Transverse colon (tissue), 3 donors: ENCODE data around the gene LAMA2.

Experiments used
- CTCF ChIP-seq, 5 experiments: fragments of 200-600 bp in 3 of 5; fragments of 450-650 bp in 2 of 5; sonication (generic) in 3 of 5; IDR thresholded peaks; 1 replicate in 2 of 5; 2 replicates in 3 of 5; pipeline ENCODE4 v1.5.1; 2016 to 2017; ENCODE audit warnings: antibody characterized with exemption in 5 of 5, inconsistent platforms in 3 of 5, mild to moderate bottlenecking in 2 of 5, moderate library complexity in 1 of 5
- EP300 ChIP-seq: sonication (generic); formaldehyde crosslinking; IDR thresholded peaks from one replicate; pipeline ENCODE4 v1.6.1; 2017; ENCODE audit warnings: antibody characterized with exemption, low read depth

DNA sequence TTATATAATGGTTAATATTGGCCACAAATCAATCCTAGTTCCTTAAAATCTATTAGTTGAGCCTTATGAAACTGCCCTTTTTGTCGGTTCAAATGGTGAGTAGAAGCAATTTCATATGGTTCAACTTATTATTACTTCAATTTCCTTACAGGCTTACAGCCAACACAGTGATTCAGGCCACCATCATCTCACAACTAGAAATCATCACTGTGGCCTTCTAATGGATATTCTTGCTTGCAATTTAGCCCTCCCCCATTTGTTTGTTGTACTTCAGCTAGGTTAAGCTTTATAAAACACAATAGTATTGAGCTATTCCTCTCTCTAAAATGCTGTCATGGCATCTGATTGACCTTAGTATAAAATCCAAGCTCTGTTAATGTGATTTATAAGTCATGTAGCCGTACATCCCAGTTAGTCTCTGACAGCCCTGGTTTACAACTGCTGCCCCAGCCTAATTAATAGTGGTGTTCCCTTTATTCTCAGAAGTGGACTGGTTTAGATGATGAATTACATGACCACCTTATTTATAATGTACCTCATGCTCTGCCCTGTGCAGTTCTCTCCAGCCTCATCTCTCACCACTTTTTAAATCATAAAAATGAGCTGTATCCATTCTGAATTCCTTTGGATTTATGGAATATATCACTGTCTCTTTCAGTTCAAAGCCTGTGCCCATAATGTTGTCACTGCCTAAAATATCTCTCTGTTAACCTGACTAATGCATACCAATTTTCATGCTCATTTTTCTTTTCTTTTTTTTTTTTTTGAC lies 36.7 kb downstream of the LAMA2 start:
- TF ChIP-seq EP300 (no peak), CTCF (IDR thresholded peaks at IDR 0.05) (no peak)
